DOHH2 (cell line): ENCODE measurements around the gene TGFBR3.

ENCODE experiments used
- CTCF ChIP-seq: fragments of 200-600 bp; sonication (generic); IDR thresholded peaks from one replicate; pipeline ENCODE4 v1.5.1; 2014; ENCODE audit warnings: antibody characterized with exemption, mild to moderate bottlenecking, low read depth, low read length; ENCODE audit not compliant: poor library complexity, severe bottlenecking
- EZH2phosphoT487 ChIP-seq: fragments of 200-600 bp; sonication (generic); IDR thresholded peaks from 2 replicates; pipeline ENCODE4 v1.6.1; 2017; ENCODE audit warnings: borderline replicate concordance, mild to moderate bottlenecking, antibody characterized with exemption, low read length, moderate library complexity, mixed read lengths

GRCh38 chr1:91729621-91730358, 156.2 kb downstream of the TGFBR3 start:
- TF ChIP-seq CTCF = no peak
- TF ChIP-seq EZH2phosphoT487 = no peak
